Stimulated activated CD8-positive, alpha-beta memory T cell treated with anti-CD3 and anti-CD28 coated beads, Interleukin-15, amount 100 ng/mL, for 1 hour (primary cell): ENCODE results near the gene MDN1.
"Not testable (repeated sequence)": the region's sequence is repeated elsewhere in the genome, so short reads cannot be mapped to it uniquely, and the experiment has no call there.

Experiments used
- DNase-seq: peaks from one replicate; pipeline ENCODE4 v3.0.0-alpha.2; 2020; ENCODE audit warnings: low read depth

The MDN1 gene

GRCh38 chr6:89763550-89763949 lies 56.0 kb downstream of the MDN1 start:
- DNase-seq = no peak

DNA sequence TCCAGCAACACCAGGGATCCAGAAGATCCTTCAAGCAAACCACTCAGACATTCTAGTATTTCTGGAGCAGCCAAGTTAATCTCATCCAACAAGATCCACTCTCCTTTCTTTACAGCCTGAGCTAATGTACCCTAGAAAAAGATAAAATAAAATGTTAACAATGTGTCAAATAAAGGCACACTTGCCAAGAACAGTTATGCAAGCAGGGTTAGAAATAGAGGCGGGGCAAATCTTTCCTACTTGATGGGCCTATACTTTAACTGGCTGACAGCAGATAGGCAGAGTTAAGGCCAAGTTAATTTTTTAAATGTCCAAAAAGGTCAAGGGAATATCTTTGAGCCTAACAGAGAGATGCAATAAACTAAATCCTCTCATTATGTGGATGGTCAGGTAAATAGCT lies 60.8 kb downstream of the MDN1 start:
- DNase-seq = no peak

- DNase-seq = no peak
Measured at GRCh38 chr6:89750338-89750737, 69.3 kb downstream of the MDN1 start.

- no peak for DNase-seq
Measured at GRCh38 chr6:89749918-89750317, 69.7 kb downstream of the MDN1 start.

DNA sequence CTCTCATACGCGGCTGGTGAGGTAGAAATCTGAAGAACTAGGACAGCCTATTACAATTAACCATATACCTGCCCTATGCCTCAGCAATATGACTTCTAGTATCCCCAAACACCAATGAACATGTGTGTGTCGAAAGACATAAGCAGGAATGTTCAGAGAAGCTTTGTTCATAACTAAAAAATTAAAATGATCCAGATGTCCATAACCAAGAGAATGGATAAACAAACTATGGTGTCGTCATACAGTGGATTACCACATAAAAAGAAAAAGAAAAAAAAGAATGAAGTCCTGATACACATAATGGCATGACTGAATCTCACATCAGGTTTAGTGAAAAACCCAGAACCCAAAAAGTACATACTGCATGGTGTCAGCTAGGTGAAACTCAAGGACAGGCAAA lies 73.9 kb downstream of the MDN1 start:
- DNase-seq = no peak

GRCh38 chr6:89745096-89745495 lies 74.5 kb downstream of the MDN1 start:
- no peak for DNase-seq

DNA sequence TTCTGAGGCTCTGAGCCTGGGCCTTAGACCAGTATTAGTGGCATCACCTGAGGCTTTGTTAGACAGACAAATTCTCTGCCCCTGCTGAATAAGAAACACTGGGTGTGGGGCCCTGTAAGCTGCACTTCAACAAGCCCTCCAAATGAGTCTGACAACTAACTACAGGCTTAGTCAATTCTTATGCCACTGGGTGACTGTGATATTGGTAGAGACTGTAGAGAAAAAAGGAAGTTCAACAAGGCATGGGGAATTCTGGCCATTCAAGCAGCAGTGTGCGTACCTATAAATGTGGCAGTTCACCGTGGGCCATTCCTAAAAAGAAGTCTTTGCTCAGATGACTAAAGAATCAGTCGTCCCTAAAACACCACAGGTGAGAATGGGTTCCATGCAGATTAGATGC lies 82.7 kb downstream of the MDN1 start:
- DNase-seq = no peak

DNA sequence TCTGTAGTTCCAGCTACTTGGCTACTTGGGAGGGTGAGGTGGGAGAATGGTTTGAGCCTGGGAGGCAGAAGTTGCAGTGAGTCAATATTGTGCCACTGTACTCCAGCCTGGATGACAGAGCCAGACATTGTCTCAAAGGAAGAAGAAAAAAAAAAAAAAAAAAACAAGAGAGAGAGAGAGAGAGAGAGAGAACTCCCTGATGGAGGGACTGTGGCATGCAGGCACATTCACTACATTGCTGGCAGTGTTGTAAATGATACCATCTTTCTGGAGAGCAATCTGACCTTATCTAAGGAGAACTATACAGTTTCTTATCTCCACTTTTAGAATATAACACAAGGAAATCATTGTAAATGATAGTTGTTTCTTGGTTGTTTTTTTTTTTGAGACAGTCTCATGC lies 85.1 kb downstream of the MDN1 start:
- DNase-seq = no peak

DNA sequence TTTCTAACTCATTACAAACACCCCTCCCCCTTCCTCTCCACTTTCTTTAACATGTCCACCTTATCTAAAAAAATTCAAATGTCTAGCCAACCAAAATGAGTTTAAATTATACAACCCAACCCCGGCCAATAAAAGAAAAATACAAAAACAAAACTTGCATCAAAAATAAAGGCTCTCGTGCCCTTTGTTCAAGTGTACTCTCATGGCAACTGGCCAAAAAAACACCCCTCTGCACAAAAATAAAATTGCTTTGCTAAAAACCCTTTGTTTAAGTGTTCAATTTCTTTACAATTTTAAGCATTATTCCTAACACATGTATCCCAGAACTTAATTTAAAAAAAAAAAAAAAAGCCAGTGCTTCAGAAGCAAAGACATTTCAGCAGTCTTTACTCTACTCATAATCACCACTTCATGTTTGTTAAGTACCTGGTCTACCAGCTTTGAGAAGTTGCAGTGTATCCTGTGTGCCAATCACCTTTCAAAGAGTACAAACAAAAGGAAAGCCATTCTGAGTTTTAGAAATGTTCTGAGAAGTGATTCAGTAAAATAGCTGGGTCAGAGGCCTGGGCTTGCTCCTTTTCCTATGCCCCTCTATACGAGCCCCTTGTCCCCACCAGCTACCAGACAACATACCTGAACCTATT lies 87.5 kb downstream of the MDN1 start:
- DNase-seq = no peak

- DNase-seq = not testable (repeated sequence)
Measured at GRCh38 chr6:89731262-89731661, 88.3 kb downstream of the MDN1 start.

DNA sequence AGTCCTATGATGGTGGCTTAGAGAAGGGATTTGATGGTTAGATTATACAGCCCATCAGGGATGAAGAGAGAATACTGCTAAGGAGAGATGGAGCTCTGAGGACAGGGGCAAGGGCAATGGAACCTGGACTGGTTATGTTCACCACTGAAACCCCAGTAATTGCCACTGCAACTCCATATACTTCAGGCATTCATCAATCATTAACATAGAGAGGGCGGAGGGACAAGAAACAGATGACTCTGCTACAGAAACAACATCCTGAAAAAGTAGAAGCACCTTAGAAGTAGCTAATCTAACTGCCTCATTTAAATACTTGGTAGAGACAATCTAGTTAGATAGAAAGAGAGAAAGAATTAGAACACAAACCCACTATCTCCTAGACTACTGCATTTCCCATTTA lies 89.8 kb downstream of the MDN1 start:
- DNase-seq = no peak

DNA sequence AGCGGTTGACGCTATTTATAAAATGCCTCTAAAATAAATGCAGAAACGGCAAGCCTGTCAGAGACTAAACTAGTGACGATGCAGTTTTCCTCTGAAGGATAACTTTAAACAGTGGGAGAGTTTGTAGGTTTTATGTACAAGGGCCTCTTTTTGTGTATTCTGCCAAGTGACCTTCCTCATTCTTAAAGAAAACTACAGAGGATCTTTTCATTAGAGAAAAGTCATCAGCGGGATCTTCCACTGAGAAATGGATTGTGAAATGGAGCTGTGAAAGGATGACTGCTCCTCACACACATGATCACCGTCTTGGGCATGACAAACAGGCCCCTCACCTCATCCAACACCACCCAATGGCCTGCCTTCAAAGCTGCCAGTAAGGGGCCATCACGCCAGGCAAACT lies 92.1 kb downstream of the MDN1 start:
- DNase-seq = no peak

DNA sequence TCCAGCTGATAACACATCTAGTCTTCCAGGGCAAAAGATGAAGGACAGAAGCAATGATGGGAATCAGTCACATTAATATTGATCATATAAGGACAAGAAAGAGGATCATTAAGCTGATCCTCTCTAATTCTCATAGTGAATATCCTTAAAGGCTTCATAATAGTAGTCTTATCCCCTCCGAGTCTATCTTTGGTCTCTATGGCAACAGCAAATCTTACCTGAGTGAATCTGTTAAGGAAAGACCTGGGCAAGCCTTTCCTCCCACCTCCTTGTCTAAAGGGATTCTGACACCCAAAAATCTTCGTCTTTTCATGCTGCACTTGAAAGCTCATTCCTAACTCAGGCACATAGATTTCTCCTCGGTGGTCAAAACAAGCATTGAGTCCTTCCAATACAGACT lies 94.6 kb downstream of the MDN1 start:
- no peak for DNase-seq

- no peak for DNase-seq
Measured at GRCh38 chr6:89723046-89723445, 96.5 kb downstream of the MDN1 start.

- no peak for DNase-seq
Measured at GRCh38 chr6:89716532-89716931, 103.1 kb downstream of the MDN1 start.

- no peak for DNase-seq
Measured at GRCh38 chr6:89711801-89712200, 107.8 kb downstream of the MDN1 start.

GRCh38 chr6:89708316-89708715 lies 111.3 kb downstream of the MDN1 start:
- DNase-seq = no peak

DNA sequence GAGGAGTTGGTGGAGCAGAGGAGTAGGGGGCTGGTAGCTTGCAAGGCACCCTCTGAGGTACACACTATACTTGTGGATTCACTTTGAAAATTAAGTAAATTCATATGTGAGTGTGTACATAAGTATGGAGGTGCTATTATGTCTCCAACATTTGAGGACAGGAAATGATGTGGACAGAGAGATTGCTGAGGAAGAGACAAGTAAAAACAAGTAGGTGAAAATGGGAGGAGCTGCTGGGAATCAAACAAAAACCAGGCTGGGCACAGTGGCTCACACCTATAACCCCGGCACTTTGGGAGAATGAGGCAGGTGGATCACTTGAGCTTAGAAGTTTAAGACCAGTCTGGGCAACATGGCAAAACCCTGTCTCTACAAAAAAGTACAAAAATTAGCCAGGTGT lies 111.8 kb downstream of the MDN1 start:
- no peak for DNase-seq

DNA sequence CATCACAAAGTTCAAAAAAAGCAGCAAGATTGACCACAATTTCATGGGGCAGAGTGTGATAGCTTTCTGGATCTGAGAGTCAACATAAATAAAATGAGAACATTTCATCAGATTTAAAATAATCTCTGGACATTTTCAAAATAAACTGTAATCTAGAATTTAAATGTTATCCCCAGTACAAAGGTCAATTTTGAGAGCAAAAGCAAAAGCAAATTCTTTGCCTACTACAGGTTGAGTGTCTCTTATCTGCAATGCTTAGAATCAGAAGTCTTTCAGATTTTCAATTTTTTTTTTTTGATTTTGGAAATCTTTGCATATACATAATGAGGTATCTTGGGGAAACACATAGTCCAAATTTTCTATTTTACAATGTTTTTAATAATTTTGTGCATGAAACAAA lies 113.5 kb downstream of the MDN1 start:
- no peak for DNase-seq

DNA sequence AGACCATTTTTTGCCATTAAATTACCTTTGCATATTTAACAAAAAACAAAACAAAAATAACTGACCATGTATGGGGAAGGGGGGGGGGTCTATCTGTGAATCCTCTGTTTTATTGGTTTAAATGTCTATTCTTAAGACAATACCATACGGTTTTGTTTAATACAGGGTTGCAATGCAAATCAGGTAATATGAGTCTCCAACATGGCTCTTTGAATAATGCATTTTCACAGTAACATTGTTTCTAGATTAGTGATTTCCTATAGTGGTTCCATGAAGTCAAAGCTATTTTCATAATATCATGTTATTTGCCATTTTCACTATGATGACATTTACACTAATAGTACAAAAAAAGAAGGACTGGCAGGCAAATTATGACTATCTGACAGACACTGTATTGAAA lies 116.3 kb downstream of the MDN1 start:
- no peak for DNase-seq

DNA sequence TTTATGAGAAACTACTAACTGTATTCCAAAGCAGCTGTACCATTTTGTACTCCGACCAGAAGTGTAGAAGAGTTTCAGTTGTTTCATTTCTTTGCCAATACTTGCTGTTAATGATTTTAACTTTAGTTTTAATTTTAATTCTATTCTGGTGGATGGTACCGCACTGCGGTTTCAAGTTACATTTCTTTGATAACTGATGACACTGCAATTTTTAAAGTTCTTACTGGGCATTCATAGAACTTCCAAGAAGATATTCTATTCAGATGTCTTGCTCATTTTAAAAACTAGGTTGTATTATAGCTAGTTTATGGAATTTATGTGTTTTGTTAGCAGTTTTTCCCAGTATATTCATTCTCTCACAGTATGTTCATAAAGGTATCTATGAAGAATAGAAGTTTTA lies 117.2 kb downstream of the MDN1 start:
- DNase-seq = no peak

DNA sequence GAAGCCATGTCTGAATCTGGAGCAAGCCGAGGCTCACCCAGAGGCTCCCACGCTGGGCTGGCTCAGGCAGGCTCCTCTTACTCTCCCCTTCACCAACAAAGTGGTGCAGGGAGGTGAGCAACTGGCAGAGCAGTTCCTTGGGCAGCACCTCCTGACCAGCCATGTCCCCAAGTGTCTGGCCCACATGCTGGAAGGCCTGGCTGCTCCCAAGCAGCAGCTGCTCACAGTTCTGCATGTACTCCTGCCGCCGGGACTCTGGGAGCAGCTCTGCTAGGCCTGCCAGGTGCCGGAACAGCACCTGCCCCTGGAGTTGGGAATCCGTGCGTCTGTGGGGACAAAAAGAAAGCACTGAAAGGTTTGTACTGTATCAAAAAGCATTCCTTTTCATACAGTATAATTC lies 123.9 kb downstream of the MDN1 start:
- no peak for DNase-seq

DNA sequence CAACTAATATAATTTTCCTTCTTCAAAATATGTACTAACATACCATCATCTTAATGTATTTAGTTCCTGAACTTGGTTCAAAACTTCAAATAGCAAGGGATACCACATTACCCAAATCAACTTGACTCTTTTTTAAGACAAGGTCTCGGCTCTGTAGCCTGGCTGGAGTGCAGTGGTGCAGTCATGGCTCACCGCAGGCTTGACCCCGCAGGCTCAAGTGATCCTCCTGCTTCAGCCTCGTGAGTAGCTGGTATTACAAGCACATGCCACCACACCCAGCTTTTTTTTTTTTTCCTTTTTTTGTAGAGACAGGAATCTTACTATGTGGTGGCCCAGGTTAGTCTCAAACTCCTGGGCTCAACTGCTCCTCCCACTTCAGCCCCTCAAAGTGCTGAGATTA lies 125.2 kb downstream of the MDN1 start:
- no peak for DNase-seq

- DNase-seq = no peak
Measured at GRCh38 chr6:89693207-89693606, 126.4 kb downstream of the MDN1 start.

DNA sequence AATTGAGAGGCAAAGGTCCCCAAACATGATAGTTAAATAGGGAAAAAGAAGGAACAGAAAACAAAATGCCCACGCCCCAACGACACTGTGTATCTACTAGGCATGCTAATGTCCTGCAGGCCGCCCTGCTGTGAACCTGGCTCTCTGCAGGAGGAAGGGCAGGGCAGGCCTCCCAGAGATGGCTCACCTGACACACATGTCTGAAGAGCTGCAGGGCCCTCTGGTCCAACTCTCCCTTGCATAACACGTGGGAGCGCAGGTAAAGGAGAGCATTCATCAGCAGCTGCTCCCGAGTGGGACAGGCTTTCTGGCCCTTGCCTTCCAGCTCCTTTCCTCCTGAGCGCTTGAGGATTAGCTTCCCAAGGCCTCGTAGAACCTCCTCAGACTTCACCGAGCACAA lies 127.3 kb downstream of the MDN1 start:
- DNase-seq = no peak
